GM18870 (cell line): ENCODE results near the gene GADD45G.
A peak's percentile ranks its signal among the peaks of the same experiment; 100 is the strongest.

Experiments used
- ATAC-seq: cut with Tn5 transposase; IDR thresholded peaks from one replicate; pipeline ENCODE4 v1.9.1; 2021; ENCODE audit warnings: moderate library complexity; ENCODE audit not compliant: unreplicated experiment

The GADD45G gene, protein sequence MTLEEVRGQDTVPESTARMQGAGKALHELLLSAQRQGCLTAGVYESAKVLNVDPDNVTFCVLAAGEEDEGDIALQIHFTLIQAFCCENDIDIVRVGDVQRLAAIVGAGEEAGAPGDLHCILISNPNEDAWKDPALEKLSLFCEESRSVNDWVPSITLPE

DNA sequence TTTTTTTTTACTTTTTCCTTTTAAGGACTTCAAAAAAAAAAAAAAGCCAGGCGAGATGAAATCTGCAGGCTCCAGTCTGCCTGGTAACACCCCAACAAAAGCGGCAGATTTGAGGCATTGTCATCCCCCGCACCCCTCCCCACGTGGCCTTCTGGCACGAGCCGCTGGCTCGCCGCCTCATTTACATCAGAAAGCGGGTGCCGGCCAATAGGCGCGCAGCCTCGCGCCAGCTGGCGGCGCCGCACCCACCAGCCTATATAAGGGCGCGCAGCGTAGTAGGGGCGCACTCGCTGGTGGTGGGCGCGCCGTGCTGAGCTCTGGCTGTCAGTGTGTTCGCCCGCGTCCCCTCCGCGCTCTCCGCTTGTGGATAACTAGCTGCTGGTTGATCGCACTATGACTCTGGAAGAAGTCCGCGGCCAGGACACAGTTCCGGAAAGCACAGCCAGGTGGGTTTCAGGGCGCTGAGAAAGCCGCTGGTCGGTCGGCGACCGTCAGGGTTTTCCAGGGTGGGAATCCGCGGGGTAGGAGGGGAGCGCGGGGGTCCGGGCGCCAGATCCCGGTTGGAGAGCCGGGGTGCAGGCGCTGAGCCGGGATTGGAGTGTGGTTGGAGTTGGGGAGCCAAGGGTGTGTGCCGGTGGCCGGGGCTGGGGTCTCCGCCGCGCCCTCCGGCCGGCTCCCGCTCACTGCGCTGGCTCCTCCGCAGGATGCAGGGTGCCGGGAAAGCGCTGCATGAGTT lies at the start of gene GADD45G:
TSS of gene GADD45G (plus strand) at position 284 of the 736 bp plus-strand sequence. CDS start at position 394, 110 bp downstream.
- no peak for ATAC-seq

DNA sequence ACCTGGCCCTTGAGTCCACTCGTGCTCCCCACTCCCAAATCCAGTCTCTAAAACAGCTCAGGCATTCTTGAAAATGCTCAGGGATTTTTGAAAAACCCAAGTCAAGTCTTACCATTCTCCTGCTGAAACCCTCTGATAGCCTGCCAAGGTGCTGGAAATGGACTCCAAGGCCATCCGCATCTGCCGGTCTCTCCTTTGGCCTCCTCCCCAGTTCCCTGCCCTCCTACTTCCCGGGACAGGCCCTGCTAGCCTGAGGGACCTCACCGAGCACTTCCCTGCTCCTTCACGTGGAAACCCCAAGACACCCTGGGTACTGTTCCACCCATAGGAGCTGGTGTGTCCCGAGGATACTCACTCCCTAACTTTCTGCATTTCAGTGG lies 49.8 kb upstream of the GADD45G start:
- ATAC-seq, result no peak

DNA sequence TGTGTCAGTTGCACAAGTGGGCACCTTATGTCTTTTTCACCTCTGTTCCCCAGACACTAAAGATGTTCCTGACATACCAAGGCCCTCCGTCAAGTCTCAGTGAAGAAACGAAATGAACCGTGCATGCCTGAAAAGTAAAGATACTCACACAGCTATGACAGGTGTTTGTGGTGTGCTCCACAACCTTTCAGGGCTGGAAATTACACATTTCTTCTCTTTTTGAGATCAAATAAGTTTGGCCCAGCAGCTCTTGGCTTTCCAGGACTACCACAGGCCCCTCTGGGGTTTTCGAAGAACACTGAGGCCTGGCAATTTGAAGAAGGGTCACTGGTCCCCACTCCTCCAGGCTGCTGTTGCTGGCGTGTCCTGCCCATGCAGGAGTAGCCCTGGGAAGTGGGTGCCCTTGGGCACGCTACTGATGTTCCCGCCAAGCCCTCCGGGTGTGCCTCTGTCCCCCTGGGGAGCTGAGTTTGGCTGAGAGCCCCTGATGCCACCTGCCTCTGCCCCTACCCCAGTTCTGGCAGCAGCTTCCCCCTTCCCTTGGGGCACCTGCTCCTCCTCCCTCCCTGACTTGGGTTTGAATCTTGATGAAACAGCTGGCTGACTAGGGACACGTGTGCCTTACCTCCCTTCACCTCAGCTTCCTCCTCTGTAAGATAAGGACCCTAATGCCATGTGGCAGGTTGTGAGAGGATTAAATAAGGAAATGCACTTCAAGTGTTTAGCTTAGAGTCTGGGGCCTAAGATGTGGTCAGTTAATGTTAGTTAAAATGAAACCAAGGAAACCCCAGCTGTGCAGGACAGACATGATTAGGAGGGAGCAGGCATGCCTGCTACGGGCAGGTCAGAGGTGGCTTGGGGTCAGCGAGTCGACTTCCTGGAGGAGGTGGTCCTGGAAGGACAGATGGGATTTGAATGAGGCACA lies 49.1 kb upstream of the GADD45G start:
- peak; percentile 70 for ATAC-seq

DNA sequence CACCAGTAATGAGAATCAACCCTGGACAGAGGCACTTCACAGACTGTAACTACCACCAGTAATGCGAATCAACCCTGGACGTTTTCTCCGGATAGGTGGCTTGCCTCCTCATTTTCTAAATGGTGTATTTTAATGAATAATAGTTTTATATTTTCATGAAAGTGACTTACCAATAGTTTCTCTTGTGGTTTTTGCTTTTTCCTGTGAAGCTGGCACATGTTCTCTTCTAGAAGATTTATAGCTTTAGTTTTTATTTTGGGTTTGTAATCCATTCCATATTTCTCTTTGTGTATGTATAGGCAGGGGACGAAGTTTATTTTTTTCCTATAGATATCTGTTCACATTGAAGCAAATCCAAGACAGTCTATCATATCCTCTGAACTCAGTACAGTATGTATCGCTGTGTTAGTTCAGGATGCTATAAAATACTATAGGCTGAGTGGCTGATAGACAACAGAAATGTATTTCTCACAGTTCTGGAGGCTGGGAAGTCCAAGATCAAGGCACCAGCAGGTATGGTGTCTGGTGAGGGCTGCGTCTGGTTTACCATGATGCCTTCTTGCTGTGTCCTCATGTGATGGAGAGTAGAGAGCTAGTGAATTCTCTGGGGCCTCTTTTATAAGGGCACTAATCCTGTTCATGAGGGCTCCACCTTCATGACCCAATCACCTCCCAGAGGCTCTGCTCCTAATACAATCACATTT lies 46.5 kb upstream of the GADD45G start:
- ATAC-seq, result no peak

DNA sequence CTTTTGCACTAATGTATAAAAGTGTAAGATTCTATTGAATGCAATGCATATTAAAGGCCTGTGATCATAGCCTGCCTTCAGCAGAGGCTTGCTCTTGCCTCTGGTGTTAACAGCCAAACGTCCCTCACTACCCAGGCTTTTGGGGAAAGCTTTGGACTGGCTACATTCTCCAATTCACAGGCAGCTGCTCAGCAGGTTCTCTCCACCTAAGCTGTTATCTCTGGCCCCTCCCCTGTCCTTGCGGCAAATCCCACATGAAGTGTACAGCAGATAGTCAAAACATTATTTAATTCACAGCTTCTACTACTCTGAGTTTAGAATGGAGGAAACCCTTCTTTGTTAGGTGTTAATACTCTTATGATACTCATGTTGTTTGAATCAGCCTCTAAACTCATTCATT lies 45.9 kb upstream of the GADD45G start:
- no peak for ATAC-seq

DNA sequence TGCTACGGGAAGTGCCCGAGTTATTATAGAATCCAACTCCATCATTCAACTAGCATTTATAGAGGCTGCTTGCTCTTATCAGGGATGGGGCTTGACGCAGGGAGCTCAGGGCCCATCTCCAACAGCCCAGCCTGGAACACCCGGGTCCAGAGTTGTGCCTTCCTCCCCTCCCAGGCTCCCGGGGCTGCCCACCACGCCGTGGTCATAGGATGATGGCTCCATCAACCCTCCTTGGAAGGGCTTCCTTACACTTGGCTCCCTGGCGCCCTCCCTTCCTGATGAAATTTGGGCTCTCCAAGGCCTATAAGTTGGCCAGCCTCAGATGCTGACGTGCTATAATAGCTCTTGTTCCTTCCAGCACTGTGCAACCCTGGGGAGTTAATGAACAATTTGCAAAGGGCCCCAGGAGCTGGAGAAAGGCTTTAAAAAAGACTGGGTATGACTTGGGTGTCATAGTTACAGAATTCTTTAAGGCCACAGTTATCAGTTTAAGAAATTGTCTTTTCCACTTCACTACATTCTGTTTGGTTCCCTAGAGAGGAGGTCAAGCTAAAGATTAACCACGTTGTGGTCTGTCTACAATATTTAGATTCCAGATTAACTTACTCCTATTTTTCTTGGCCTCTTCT lies 42.5 kb upstream of the GADD45G start:
- ATAC-seq, result peak; percentile 72

DNA sequence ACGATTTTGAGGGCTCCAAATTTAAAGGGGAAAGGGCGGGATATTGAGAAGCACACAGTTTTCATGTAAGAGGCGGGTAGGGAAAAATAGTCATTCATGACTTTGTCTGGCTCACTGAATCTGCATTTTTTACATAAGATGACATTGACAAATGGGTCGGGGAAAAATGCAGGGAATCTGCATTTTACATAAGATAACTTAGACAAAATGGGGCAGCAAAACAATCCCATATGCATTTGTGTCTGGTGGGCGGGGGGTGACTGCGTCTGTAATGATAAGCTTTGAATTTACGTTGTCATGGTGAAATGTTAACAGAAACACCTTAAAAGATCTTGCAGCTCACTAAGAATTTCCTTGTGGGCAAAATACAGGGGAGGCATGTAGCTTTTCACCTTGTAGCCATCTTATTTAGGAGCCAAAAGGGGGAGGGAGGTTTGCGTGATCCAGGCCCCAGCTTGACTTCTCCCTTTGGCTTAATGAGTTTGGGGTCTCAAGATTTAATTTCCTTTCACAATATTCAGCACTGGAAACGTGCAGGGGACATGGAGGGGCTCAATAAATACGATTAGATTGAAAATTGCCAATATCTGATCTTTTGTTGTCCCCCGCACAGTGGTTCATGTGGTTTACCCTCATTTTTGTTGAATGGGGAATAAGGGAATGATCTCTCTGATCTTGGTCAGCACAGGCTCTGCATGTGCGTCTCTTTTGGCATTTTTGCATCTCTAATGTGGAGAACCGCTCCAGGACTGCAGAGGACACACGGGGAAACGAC lies 41.1 kb upstream of the GADD45G start:
- ATAC-seq, result no peak

DNA sequence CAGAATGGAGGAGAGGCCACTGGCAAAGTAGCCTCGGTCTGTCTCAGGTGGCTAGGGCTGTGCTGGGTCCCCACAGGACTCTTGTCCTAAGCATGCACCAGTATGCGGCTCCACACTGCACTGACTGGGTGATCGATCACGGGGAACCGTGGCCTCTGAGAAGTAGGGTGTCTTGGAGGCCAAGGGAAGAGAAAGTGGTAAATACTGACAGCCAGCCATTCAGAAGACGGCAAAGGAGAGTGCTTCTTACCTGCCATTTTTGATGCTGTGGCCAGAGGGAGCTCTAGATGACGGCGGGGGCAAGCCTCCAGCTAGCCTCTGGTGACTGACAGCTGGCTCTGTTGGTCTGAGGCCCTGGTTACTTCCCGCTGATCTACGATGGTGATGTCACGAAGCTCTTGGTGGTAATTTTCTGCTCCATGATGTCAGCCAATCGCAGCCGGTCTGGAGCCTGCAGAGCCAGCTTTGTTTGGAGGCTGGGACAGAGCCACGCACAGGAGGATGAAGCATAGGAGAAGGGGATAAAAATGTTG lies 40.4 kb upstream of the GADD45G start:
- no peak for ATAC-seq

DNA sequence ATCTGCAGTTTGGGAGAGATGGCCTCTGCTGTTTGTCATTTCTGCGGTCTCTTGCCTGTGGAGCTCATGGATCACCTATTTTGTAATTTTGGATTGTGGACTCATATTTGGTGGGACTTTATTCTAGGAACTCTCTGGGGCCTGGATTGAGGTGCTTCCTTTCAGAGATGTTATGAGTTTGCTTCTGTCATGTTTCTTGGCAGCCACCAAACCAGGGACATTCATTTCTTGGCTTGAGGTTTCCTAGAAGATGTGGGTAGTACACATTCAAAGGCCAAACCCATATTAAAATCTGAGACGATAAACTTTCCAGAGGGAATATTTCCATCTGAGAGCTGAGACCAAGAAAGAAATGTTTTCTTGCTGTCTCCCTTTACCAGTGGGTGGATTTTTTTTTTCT lies 37.2 kb upstream of the GADD45G start:
- ATAC-seq, result no peak

DNA sequence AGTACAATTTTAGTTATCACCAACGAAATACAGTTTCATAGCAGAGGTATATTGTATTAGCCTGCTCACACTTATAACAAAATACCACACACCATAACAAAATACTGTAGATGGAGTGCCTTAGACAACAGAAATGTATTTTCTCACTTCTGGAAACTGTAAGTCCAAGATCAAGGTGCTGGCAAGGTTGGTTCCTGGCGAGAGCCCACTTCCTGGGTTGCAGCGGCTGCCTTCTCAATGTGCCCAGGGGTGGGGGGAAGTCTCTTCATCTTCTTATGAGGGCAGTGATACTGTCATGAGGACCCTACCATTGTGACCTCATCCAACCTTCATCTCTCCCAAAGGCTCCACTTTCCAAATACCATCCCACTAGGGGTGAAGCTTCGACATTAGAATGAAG lies 30.5 kb upstream of the GADD45G start:
- no peak for ATAC-seq

DNA sequence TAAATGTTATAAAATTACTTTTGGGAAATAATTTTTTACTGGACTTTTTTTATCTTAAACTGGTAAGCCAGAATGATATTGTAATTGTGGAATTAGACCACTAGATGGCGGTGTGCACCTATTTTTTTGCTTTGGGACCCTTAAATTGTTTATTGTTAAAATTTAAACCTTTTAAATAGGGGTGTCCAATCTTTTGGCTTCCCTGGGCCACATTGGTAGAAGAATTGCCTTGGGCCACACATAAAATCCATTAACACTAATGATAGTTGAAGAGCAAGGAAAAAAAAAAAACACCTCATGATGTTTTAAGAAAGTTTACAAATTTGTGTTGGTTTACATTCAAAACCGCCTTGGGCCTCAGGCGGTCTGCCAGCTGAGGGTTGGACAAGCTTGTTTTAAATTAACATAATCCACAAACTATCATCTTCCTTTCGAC lies 28.4 kb upstream of the GADD45G start:
- ATAC-seq, result no peak

DNA sequence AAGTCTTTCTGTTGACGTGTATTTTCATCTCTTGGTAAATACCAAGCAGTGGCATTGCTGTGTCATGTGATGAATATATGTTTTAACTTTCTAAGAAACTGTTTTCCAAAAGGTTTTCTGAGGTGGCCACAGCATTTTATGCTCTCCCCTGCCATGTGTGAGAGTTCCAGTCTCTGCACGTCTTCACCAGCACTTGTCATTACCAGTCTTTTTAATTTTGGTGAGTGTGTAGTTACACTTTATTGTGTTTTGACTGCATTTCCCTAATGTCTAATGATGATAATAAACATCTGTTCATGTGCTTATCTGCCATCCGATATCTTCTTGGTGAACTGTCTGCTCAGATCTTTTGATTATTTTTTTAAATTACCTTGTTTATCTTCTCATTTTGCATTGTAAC lies 27.4 kb upstream of the GADD45G start:
- ATAC-seq, result no peak

DNA sequence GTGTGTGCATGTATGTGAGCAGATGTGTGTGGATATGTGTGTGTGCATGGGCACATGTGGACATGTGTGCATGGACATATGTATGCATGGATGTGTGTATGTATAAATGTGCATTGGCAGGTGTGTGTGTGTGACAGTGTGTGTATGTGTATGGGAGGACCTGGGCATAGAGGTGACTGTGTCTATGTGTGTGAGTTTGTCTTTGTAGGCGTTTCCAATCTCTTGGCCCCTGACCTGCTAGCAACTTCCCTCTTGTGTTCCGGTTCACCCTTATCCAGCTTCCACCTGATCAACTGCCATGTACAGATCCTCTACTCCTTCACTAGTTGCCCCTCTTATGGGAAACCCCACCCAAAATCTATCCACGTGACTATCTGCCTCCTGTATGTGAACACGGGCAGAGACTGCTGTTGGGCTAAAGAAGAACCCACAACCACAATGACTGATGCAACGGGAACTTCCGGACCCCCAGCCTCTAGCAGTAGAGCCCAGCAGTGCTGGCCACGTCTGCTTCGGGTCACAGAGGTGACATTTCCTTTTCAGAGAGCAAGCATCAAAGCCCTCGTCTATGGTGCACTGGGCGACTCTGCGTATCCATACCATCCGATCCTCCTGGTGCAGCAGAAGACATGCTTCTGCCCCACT lies 24.9 kb upstream of the GADD45G start:
- ATAC-seq, result no peak

DNA sequence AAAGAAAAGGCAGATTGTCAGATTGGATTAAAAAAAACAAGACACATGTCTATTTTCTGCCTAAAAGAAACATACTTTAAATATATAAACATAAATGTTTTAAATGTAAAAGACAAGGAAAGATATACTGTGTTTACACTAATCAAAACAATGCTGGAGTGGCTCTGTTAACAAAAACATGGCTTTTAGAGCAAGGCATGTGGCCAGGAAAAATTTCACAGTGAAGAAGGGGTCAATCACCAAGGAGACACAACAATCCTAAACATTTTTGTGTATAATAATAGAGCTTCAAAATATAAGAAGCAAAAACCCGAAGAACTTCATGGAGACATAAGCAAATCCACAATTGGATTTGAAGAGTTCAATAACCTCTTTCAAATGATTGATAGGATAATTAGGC lies 18.5 kb upstream of the GADD45G start:
- no peak for ATAC-seq

DNA sequence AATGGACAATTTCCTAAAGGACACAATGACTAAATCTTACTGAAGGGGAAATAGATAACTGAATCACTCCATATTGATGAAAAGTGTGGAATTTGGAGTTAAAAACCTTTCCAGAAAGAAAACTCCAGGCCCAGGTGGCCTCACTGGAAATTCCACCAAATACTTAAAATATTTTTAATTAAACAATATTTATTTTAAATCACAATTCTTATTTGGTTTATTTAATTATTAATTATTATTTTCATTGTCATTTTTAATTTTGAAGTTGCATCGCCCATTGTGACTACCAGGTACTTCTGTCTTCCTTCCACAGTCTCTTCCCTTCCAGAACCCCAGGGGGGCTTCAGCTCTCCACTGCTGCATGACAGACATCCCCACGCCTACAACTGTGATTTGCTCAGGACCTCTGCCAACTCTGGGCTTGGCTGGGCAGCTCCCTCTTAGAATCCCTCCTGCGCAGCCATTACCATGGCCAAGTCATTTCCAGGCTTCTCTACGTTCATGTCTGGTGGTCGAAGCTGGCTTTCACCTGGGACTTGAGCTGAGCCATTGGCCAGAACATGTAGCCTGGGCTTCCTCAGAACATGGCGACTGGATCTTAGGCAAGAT lies 16.4 kb upstream of the GADD45G start:
- ATAC-seq, result no peak

DNA sequence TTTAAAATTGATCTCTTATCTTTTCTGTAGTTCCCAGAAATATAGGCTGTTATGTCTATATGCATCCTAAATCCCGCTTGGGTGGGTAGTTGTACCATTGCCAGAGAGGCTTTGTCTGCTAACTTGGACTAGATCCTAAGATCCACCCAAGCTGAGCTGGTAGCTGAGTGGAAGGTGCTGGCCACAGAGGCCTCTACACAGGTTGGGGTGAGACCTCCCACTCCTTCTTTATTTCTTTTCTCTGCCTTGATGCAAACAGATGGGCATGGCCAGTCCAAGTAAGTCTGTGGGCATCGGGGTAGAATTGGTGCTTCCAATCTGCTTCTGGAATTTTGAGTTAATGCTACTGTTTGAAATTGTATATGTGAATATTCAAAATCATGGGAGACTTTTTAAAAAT lies 14.4 kb upstream of the GADD45G start:
- ATAC-seq, result no peak

DNA sequence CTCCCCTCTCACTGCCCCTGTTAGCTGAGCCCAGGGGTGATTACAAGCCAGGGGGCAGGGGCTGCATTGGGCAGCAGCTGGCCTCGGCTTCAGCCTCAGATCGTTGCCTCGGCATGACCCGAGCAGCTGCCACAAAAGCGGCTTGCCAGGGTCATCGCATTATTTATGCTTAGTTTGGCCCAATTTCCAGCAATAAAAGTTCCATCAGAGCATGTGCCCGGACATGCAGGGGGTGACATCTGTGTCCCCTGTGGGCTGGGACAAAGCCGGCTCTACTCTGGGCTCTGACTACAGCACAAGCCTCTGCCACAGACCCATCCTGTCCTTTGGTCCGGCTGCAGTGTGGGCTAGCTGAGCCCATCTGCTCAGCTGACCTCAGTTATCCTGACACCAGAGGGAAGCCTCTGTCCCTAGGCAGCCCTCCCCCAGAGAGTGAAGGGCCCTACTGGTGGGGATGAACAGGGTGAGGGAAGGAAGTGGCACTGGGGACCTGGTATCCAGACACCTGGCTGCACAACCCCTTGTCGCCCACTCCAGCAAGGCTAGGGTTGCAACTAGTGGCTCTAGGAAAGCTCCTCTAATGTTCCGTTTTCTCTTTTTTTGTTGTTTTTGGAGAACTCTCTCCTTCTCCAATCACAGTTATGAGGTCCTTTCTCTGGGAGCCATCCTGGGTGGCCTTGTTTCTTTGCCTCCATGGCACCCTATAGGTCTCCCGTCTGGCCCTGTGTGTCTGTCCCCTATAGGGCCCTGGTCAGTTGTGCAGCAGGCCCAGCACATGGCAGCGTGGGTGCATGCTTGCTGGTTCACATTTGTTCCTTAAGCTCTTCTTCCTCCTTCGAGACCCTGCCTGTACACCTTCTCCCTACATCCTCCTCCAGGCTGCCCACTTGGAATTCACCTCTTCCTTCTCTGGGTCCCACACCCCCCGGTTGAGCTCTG lies 13.3 kb upstream of the GADD45G start:
- no peak for ATAC-seq
